Breast epithelium (tissue), 3 donors: ENCODE measurements around the gene GPATCH8.

Source experiments
- CTCF ChIP-seq, 3 donors: fragments of 450-650 bp; IDR thresholded peaks; one replicate each; pipeline ENCODE4 v1.5.1; 2016 to 2017; ENCODE audit warnings: antibody characterized with exemption in 3 of 3, mild to moderate bottlenecking in 3 of 3, moderate library complexity in 3 of 3
- POLR2A ChIP-seq: fragments of 450-650 bp; IDR thresholded peaks from one replicate; pipeline ENCODE4 v1.6.1; 2016; ENCODE audit warnings: antibody characterized with exemption, mild to moderate bottlenecking, moderate library complexity
- POLR2AphosphoS5 ChIP-seq, 3 donors: sonication (generic); formaldehyde crosslinking; IDR thresholded peaks; one replicate each; pipeline ENCODE4 v1.6.1; 2017; ENCODE audit warnings: antibody characterized with exemption in 3 of 3

- TF ChIP-seq POLR2AphosphoS5 (IDR thresholded peaks at IDR 0.05): no peak
- no peak for TF ChIP-seq CTCF (IDR thresholded peaks at IDR 0.05)
- TF ChIP-seq POLR2A: no peak
Observed at GRCh38 chr17:44464037-44464436, 39.2 kb downstream of the GPATCH8 start.
